IMR-90 (cell line): ENCODE measurements around the gene BRINP1. TPM values are rescaled to one million over a fixed set of nuclear protein-coding genes. Genes with fewer than 3 reads are reported as not detected.

Experiments
- ATAC-seq: fragments of 200-7000 bp; cut with Tn5 transposase; 2 replicates; pipeline ENCODE4 v1.9.1; 2020; ENCODE audit warnings: low read depth, mild to moderate bottlenecking, moderate library complexity
- BruUV-seq: library from RNA; stranded (reverse); fragments of 400-500 nt; replicated peaks from 2 replicates; lab custom pipeline; 2021; lab: Mats Ljungman, UMichigan
- CTCF ChIA-PET: fragments of 300-600 bp; formaldehyde crosslinking; extraction: SDS; loops from one replicate; lab custom pipeline; 2021; ENCODE audit warnings: antibody characterized with exemption; lab: Yijun Ruan, JAX
- POLR2A ChIA-PET: fragments of 300-600 bp; sonication (Branson Sonifier 250); formaldehyde crosslinking; loops from one replicate; lab custom pipeline; 2022; ENCODE audit warnings: antibody characterized with exemption; ENCODE audit not compliant: unreplicated experiment; lab: Charles Lee
- DNase-seq: peaks from one replicate; pipeline ENCODE4 v3.0.0; 2013
- H2AFZ ChIP-seq: replicated peaks from 2 replicates; pipeline ENCODE3; 2013; ENCODE audit warnings: low read length, mild to moderate bottlenecking; ENCODE audit not compliant: poor library complexity
- H2AK5ac ChIP-seq: 2 replicates; pipeline ENCODE4 v1.6.1; 2013; ENCODE audit warnings: low read depth, low read length, inconsistent platforms
- H2AK9ac ChIP-seq: replicated peaks from 2 replicates; pipeline ENCODE3; 2013; ENCODE audit warnings: mild to moderate bottlenecking, low read depth, low read length, moderate library complexity; ENCODE audit not compliant: poor library complexity
- H2BK120ac ChIP-seq: 2 replicates; pipeline ENCODE4 v1.6.1; 2013; ENCODE audit warnings: low read depth, low read length, inconsistent platforms
- H2BK15ac ChIP-seq: 3 replicates; pipeline ENCODE4 v1.6.1; 2013; ENCODE audit warnings: low read depth, low read length, inconsistent platforms
- H2BK20ac ChIP-seq: 2 replicates; pipeline ENCODE4 v1.6.1; 2013; ENCODE audit warnings: low read depth, mild to moderate bottlenecking, inconsistent platforms, low read length, moderate library complexity
- H2BK5ac ChIP-seq: 2 replicates; pipeline ENCODE4 v1.6.1; 2013; ENCODE audit warnings: mild to moderate bottlenecking, low read depth, low read length, inconsistent platforms; ENCODE audit not compliant: poor library complexity, severe bottlenecking
- H3K14ac ChIP-seq: replicated peaks from 2 replicates; pipeline ENCODE4 v1.6.1; 2013; ENCODE audit warnings: low read depth, low read length, inconsistent platforms
- H3K18ac ChIP-seq: 2 replicates; pipeline ENCODE4 v1.6.1; 2013; ENCODE audit warnings: low read depth, low read length, control low read depth
- H3K23ac ChIP-seq: 2 replicates; pipeline ENCODE4 v1.6.1; 2013; ENCODE audit warnings: low read depth, low read length, inconsistent platforms
- H3K27ac ChIP-seq: 2 replicates; pipeline ENCODE4 v1.5.1; 2013; ENCODE audit warnings: mild to moderate bottlenecking, control low read depth, low read length; ENCODE audit not compliant: insufficient read depth
- H3K27me3 ChIP-seq: 2 replicates; pipeline ENCODE4 v1.6.1; 2013; ENCODE audit warnings: low read length; ENCODE audit not compliant: control insufficient read depth, insufficient read depth
- H3K36me3 ChIP-seq: 2 replicates; pipeline ENCODE4 v1.6.1; 2013; ENCODE audit warnings: low read length, mixed read lengths; ENCODE audit not compliant: control insufficient read depth, insufficient read depth
- H3K4ac ChIP-seq: 2 replicates; pipeline ENCODE4 v1.6.1; 2013; ENCODE audit warnings: low read depth, low read length, inconsistent platforms
- H3K4me1 ChIP-seq: 2 replicates; pipeline ENCODE4 v1.6.1; 2013; ENCODE audit warnings: low read length, mixed read lengths; ENCODE audit not compliant: control insufficient read depth, insufficient read depth
- H3K4me2 ChIP-seq: 2 replicates; pipeline ENCODE4 v1.6.1; 2013; ENCODE audit warnings: low read depth, mild to moderate bottlenecking, control low read depth, low read length, moderate library complexity
- H3K4me3 ChIP-seq: 2 replicates; pipeline ENCODE4 v1.5.1; 2013; ENCODE audit warnings: low read depth, mild to moderate bottlenecking, control low read depth, low read length, moderate library complexity; ENCODE audit not compliant: insufficient read depth
- H3K56ac ChIP-seq: 2 replicates; pipeline ENCODE4 v1.6.1; 2013; ENCODE audit warnings: low read length, inconsistent platforms; ENCODE audit not compliant: insufficient read depth; ENCODE audit errors: extremely low read depth
- H3K79me1 ChIP-seq, 2 experiments: 2 replicates each; pipeline ENCODE4 v1.6.1; 2013; ENCODE audit warnings: low read length in 2 of 2, inconsistent platforms in 1 of 2, low read depth in 1 of 2
- H3K9ac ChIP-seq: 2 replicates; pipeline ENCODE4 v1.6.1; 2013; ENCODE audit warnings: low read depth, low read length, control low read depth
- H3K9me1 ChIP-seq: 2 replicates; pipeline ENCODE4 v1.6.1; 2013; ENCODE audit warnings: low read length, inconsistent platforms; ENCODE audit not compliant: insufficient read depth
- H3K9me3 ChIP-seq: 2 replicates; pipeline ENCODE4 v1.6.1; 2013; ENCODE audit warnings: low read length; ENCODE audit not compliant: control insufficient read depth, insufficient read depth
- H4K20me1 ChIP-seq: 2 replicates; pipeline ENCODE4 v1.6.1; 2013; ENCODE audit warnings: low read length, inconsistent platforms; ENCODE audit not compliant: insufficient read depth
- H4K5ac ChIP-seq: 2 replicates; pipeline ENCODE4 v1.6.1; 2013; ENCODE audit warnings: mild to moderate bottlenecking, low read depth, low read length, control low read depth
- H4K8ac ChIP-seq, 2 experiments: 2 replicates each; pipeline ENCODE4 v1.6.1; 2013; ENCODE audit warnings: low read depth in 2 of 2, low read length in 2 of 2, control low read depth in 1 of 2, inconsistent platforms in 1 of 2
- H4K91ac ChIP-seq: 2 replicates; pipeline ENCODE4 v1.6.1; 2013; ENCODE audit warnings: low read depth, low read length, inconsistent platforms; ENCODE audit not compliant: insufficient read depth
- FOS ChIP-seq: fragments of 150-350 bp; IDR thresholded peaks from 2 replicates; pipeline ENCODE4 v1.6.1; 2016; ENCODE audit warnings: low read depth, low read length
- MAFK ChIP-seq: IDR thresholded peaks from 2 replicates; pipeline ENCODE4 v1.6.1; 2012; ENCODE audit warnings: low read depth, low read length, improper control_type of control experiment
- NFE2L2 ChIP-seq: fragments of 150-350 bp; IDR thresholded peaks from 2 replicates; pipeline ENCODE4 v1.6.1; 2016; ENCODE audit warnings: low read depth, mild to moderate bottlenecking, low read length
- RFX5 ChIP-seq: IDR thresholded peaks from 2 replicates; pipeline ENCODE4 v1.8.0; 2012; ENCODE audit warnings: low read depth, mild to moderate bottlenecking, low read length, moderate library complexity
- WGBS, 2 experiments: methylation state at CpG; one replicate each; pipeline versions ENCODE4 v1.1.5 to v1.1.7; 2013; ENCODE audit warnings: missing lambda C conversion rate in 2 of 2; ENCODE audit not compliant: insufficient read length in 1 of 2; ENCODE audit errors: extremely low coverage in 2 of 2; 5-methylcytosine and 5-hydroxymethylcytosine counted together
- dilution Hi-C: fragments of 300-500 bp; cut with HindIII; formaldehyde crosslinking; loops from one replicate; pipeline ENCODE4 v1.14.3; 2018; ENCODE audit warnings: low sequenced_read_pairs; ENCODE audit not compliant: unreplicated experiment
- in situ Hi-C: fragments of 300-500 bp; cut with MboI; formaldehyde crosslinking; loops from 3 replicates; pipeline ENCODE4 v1.14.3; 2019; ENCODE audit warnings: low sequenced_read_pairs, inconsistent platforms, mixed read lengths
- intact Hi-C: fragments of 100-400 bp; cut with micrococcal nuclease; formaldehyde crosslinking; loops from 2 replicates; pipeline ENCODE4 v1.10.0; 2022
- polyA plus RNA-seq, 3 experiments: library from polyadenylated mRNA; depleted of rRNA; stranded (reverse); fragments of >200 nt; gene quantifications; 2 replicates each; pipeline ENCODE4 v1.2.3, GENCODE V29; 2012; ENCODE audit warnings: low replicate concordance in 1 of 3
- total RNA-seq: library from RNA; depleted of rRNA; stranded (reverse); fragments of >200 nt; gene quantifications from 2 replicates; pipeline ENCODE4 v1.2.3, GENCODE V29; 2012

BRINP1 gene
- total and polyA plus RNA-seq, 2 of the 4 experiments (the other 2 are of a cell fraction), result under 0.01 TPM; not detected in 1

DNA sequence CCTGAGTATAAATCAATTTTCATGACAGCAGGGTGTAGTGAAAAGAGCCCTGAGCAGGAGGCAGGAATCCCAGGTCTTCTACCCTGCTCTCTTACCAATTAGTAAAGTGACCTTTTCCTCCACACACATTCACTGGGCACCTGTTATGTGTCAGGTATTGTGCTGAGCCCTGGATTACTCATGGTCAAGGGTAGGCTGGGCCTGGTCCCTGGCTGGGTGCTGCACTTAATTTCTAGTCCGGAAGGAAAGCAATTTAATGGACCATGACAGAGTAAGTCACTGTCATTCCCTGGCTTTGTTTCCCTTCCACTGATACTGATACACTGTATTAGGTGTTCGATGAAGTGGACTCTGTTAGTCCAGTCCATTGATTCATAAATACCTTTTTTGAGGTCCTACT is 29.1 kb upstream of the BRINP1 start:
- Histone ChIP-seq H3K9me1 (no peaks in the 10 kb centered on the region), H3K9me3 (peaks cover 17% of the 10 kb centered on the region), H3K27ac (no peak overlapping the region), H3K4me2 (no peak overlapping the region), H2BK15ac (no peak overlapping the region), H2AK9ac (no peak overlapping the region), H2AK5ac (no peak overlapping the region), H2AFZ (no peak overlapping the region), H2BK20ac (no peak overlapping the region), H3K56ac (no peak overlapping the region), H3K4me3 (no peak overlapping the region), H3K27me3 (no peaks in the 10 kb centered on the region), H4K91ac (no peak overlapping the region), H2BK120ac (no peak overlapping the region), H2BK5ac (no peak overlapping the region), H3K36me3 (no peaks in the 10 kb centered on the region), H4K8ac (no peak overlapping the region), H3K4ac (no peak overlapping the region), H4K5ac (no peak overlapping the region), H3K23ac (no peak overlapping the region), H3K14ac (no peak overlapping the region), H4K20me1 (no peaks in the 10 kb centered on the region), H3K4me1 (no peaks in the 10 kb centered on the region), H3K18ac (no peak overlapping the region), H3K79me1 (no peaks in the 10 kb centered on the region), H3K9ac (no peak overlapping the region)
- WGBS, 2 experiments, result no CpG with 5 or more reads among the region's 2 CpGs
- DNase-seq (no peak), ATAC-seq (no peak)
- TF ChIP-seq MAFK (no peak), NFE2L2 (no peak), RFX5 (no peak), FOS (no peak)
- dilution Hi-C loops, result no loop called here
- in situ Hi-C loops, result no loop called here
- intact Hi-C loops, result no loop called here
- ChIA-PET POLR2A (no interaction called here), CTCF (no interaction called here)
- no TSS peak for BruUV-seq
